Amygdala (tissue), 56 donors: Measurements from ENCODE around the gene CCNE1.

Experiments
- DNase-seq, 56 donors: peaks; one replicate each; lab custom pipeline; 2025; lab: John Stamatoyannopoulos, UW

CCNE1 gene

GRCh38 chr19:29811125-29812079, at the start of gene CCNE1:
TSS of gene CCNE1 (plus strand) at chr19:29811991. CDS start at chr19:29812556, 565 bp downstream.
- peak; percentile 16 to 93 (median 80) for DNase-seq

DNA sequence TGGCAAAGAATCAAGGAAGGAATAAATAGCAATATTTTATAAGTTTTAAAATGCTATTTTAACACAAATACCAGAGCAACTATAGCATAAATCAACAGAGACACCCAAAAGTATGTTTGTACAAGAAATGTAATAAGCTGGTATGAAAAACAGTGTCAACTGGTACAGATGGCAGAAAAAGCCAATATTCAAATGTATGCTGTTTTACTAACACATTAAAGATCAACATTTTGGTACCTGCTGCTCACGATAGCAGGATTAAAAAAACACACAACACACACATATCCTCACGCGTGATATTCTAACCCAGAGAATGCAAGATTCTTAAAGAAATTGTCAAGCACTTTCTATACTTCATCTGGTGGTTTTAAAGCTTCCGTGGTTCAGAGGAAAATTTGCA, 48.6 kb upstream of the CCNE1 start:
- no peak for DNase-seq

DNA sequence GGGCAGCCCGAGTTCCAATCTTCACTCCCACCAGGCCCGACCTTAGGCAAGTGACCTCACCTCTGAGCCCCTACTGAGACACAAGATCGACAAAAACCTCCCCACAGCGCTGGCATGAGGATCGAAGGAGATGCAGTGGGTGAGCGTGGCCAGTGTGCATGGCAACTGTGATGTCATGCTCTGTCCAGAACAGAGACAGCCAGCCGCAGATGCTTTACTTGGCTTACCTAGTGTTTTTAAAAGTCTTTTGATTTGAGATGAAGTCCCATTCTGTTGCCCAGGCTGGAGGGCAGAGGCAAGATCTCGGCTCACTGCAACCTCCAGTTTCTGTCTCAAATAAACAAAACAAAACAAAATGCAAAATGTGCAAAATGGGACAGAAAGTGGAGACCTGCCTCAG, 47.4 kb upstream of the CCNE1 start:
- no peak for DNase-seq

DNA sequence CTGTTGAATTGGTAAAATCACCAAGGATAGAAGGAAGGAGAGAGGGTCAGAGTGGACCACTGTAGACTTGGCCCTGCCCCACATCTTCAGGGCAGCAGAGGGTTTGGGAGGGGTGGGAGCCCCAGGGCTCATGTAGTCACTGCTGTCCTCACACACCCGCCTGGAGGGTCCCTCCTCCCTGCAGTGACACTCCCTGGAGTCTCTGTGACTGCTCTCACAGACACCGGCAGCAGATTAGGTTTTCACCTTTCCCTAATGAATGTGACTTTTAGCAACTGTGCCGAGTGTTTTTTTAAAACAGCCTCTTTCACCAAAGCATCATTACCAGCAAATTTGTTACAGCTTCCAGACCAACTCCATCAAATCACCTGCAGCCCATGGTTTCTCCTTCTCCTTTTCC, 45.7 kb upstream of the CCNE1 start:
- DNase-seq: no peak

- DNase-seq: no peak
Measured at GRCh38 chr19:29767039-29767735, 44.6 kb upstream of the CCNE1 start.

- DNase-seq: no peak
Measured at GRCh38 chr19:29768166-29768565, 43.6 kb upstream of the CCNE1 start.

DNA sequence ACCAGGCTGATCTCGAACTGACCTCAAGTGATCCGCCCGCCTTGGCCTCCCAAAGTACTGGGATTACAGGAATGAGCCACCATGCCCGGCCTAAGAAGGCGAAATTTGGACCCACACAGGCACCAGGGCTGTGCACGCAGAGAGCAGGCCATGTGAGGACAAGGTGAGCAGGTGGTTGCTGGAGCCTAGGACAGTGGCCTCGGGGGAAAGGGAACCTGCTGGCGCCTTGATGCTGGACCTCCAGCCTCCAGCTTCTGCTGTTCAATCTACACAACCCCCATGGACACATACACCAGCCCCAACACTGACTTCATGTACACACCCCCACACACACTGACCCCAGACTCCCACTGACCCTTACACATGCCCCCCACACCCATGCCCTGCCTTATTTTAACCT, 41.8 kb upstream of the CCNE1 start:
- no peak for DNase-seq

DNA sequence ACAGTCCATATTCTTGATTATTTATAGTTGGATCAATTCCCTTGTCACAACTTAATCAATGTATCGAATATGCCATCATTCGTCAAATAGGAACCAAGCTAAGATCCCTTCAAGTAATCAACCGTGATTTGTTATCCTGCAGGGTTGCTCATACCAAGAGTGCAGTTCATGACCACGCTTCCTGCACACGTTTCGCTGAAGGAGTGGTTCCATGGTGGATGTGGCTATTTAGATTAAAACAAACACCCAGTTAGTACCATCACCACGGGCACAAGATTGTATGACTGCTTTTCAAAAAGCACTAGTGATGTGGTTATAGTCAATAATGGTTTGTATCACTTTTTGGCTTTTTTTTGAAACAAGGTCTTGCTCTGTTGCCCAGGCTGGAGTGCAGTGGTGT, 41.1 kb upstream of the CCNE1 start:
- no peak for DNase-seq

DNA sequence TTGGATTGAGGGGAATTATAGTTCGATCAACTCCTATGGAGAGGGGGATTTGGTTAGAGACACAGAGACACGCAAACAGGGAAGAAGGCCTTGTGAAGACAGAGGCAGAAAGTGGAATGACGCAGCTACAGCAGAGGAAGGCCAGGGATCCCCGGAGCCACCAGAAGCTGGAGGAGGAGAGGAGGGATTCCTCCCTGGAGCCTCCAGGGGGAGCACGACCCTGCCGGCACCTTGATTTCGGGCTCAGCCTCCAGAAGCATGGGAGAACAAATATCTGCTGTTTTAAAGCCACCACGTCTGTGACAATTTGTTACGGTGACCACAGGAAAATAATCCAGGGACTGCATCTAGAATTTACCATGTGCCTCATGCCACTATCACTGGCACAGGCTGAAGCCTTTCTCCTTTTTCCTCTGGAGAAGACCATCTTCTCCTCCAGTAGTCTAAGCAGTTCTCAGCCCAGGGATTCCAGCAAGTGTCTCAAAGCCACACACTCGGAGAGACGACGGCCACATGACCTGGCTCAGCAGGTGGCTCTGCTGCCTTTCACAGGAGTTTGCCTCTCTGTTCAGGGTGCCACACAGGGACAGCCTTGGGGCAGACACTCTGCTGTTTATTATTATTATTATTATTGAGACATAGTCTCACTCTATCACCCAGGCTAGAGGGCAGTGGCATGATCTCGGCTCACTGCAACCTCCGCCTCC, 39.9 kb upstream of the CCNE1 start:
- DNase-seq: peak in 24 of 56 donors; percentile 3 to 48 (median 23)

DNA sequence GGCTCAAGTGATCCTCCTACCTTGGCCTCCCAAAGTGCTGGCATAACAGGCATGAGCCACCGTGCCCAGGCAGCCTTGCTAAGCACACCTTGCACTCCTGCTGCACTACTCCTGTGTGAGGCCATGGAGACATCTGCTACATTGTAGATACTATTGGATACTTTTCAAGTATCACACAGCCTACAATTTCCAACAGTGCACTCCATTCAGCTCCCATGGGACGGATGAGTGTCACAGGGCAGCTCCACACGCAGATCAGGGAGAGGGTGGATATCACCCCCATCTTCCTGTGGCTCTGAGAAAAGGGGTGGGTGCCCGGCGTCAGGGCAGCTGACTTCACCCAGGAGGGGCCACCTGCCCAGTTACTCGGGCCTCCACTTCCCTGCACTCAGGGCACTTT, 39.1 kb upstream of the CCNE1 start:
- no peak for DNase-seq

- no peak for DNase-seq
Measured at GRCh38 chr19:29773141-29773540, 38.6 kb upstream of the CCNE1 start.

- no peak for DNase-seq
Measured at GRCh38 chr19:29774126-29774525, 37.7 kb upstream of the CCNE1 start.

- DNase-seq: no peak
Measured at GRCh38 chr19:29777781-29778309, 33.9 kb upstream of the CCNE1 start.

DNA sequence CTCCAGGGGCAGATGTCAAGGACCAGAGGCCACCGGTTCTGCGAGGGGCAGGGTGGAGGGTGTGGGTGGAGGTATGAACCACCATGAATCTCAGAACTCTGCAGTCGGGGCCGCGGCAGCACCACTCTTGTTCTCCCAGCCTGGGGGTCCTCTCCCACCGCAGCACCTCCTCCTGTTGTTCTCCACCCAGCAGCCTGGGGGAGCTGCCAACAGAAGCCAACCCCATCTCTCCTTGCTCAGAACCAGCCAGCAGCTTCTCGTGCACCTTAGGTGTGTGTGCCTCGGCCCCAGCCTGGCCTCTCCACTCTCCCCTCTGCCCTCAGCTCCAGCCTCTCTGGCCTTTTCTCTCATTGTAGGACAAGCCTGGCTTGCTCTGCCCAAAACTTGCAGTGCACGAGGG, 31.9 kb upstream of the CCNE1 start:
- DNase-seq: no peak

- no peak for DNase-seq
Measured at GRCh38 chr19:29781386-29782259, 30.2 kb upstream of the CCNE1 start.

GRCh38 chr19:29782260-29782580, 29.6 kb upstream of the CCNE1 start:
- no peak for DNase-seq

- DNase-seq: no peak
Measured at GRCh38 chr19:29783627-29784190, 28.1 kb upstream of the CCNE1 start.

- DNase-seq: no peak
Measured at GRCh38 chr19:29784598-29785223, 27.1 kb upstream of the CCNE1 start.

DNA sequence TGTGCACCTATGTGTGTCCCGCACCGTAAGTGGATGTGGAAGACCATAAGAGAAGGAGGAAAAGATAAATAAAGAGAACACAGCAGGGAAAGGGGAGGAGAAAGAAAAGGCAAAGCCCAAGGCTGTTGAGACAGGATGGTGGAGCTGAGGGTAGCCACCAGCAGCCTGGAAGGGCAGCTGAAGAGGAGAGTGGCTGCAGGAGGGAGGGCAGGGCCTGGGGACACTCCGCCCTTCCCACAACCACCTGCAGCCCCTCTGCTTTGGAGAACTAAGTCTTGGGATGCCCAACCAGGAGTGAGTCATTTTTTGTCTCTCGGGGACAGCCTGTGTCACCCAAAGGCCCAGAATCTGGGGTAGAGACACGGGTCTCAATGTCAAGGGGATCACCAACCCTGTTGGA, 26.4 kb upstream of the CCNE1 start:
- no peak for DNase-seq
